ENCODE data around the gene FMNL2.

GRCh38 chr2:152387041-152387440, 52.1 kb downstream of the FMNL2 start:
- no peak for TF ChIP-seq POLR2A (IDR thresholded peaks at IDR 0.05)
- no peak for TF ChIP-seq CTCF (IDR thresholded peaks at IDR 0.05 in 4 of 5, conservative IDR thresholded peaks at IDR 0.05 in 1 of 5)

Measured in gastrocnemius medialis (tissue), 4 donors.